Endodermal cell (in vitro differentiated cells): ENCODE measurements around the gene DFFB. TPM values are rescaled to one million over a fixed set of nuclear protein-coding genes. Genes with fewer than 3 reads are reported as not detected.

ENCODE experiments used
- DNase-seq: peaks from one replicate; pipeline ENCODE4 v3.0.0-alpha.2; 2017
- H3K27ac ChIP-seq: 2 replicates; pipeline ENCODE4 v1.5.1; 2013; ENCODE audit warnings: mild to moderate bottlenecking, low read depth, low read length, moderate library complexity
- H3K27me3 ChIP-seq: 2 replicates; pipeline ENCODE4 v1.6.1; 2013; ENCODE audit warnings: mild to moderate bottlenecking, low read length, moderate library complexity; ENCODE audit not compliant: insufficient read depth, control insufficient read depth, poor library complexity, severe bottlenecking
- H3K36me3 ChIP-seq: 2 replicates; pipeline ENCODE4 v1.7.0; 2013; ENCODE audit warnings: mild to moderate bottlenecking, low read length, moderate library complexity; ENCODE audit not compliant: control insufficient read depth, insufficient read depth
- H3K4me1 ChIP-seq: one replicate; pipeline ENCODE4 v1.7.0; 2013; ENCODE audit warnings: low read length; ENCODE audit not compliant: control insufficient read depth, insufficient read depth
- H3K4me3 ChIP-seq: 2 replicates; pipeline ENCODE4 v1.5.1; 2013; ENCODE audit warnings: mild to moderate bottlenecking, low read length, moderate library complexity
- H3K9ac ChIP-seq: 2 replicates; pipeline ENCODE4 v1.6.1; 2013; ENCODE audit warnings: mild to moderate bottlenecking, low read length, moderate library complexity; ENCODE audit not compliant: poor library complexity, severe bottlenecking; ENCODE audit errors: extremely low read depth
- H3K9me3 ChIP-seq: 2 replicates; pipeline ENCODE4 v1.6.1; 2013; ENCODE audit warnings: mild to moderate bottlenecking, low read length, moderate library complexity; ENCODE audit not compliant: control insufficient read depth
- H3K27ac Mint-ChIP-seq: 2 replicates; pipeline ENCODE4 v1.8.0; 2020; ENCODE audit warnings: mixed read lengths
- H3K27me3 Mint-ChIP-seq: 2 replicates; pipeline ENCODE4 v1.8.0; 2021; ENCODE audit warnings: mild to moderate bottlenecking, mixed read lengths; ENCODE audit not compliant: insufficient read depth
- H3K36me3 Mint-ChIP-seq: 2 replicates; pipeline ENCODE4 v1.8.0; 2020; ENCODE audit warnings: low read depth, mixed read lengths
- H3K4me1 Mint-ChIP-seq: 2 replicates; pipeline ENCODE4 v1.8.0; 2020; ENCODE audit warnings: mixed read lengths
- H3K4me3 Mint-ChIP-seq: 2 replicates; pipeline ENCODE4 v1.8.0; 2020; ENCODE audit warnings: mild to moderate bottlenecking, moderate library complexity, mixed read lengths
- H3K9me3 Mint-ChIP-seq: 2 replicates; pipeline ENCODE4 v1.8.0; 2020; ENCODE audit warnings: mild to moderate bottlenecking, mixed read lengths
- CTCF ChIP-seq: fragments of 200-600 bp; sonication (generic); conservative IDR thresholded peaks from 2 replicates; pipeline ENCODE4 v1.5.0; 2021; ENCODE audit warnings: antibody characterized with exemption, mild to moderate bottlenecking
- WGBS, 2 experiments: methylation state at CpG; one replicate each; pipeline versions ENCODE4 v1.1.5 to v1.1.7; 2013; ENCODE audit warnings: missing lambda C conversion rate in 2 of 2, mixed read lengths in 1 of 2; ENCODE audit not compliant: insufficient coverage in 1 of 2, insufficient read length in 1 of 2; 5-methylcytosine and 5-hydroxymethylcytosine counted together
- total RNA-seq, 2 donors: library from RNA; stranded (reverse); fragmentation: NEBNext Ultra II Directional in 1 of 2; extraction: Animal tissue kit (Norgen Biotek cat#: 25700) in 1 of 2; gene quantifications; 2 replicates in 1 of 2; 3 replicates in 1 of 2; pipeline ENCODE4 v1.2.1, GENCODE V29; 2021

Gene DFFB
- total RNA-seq, 2 donors from 2014 or later = 7.2 to 7.6 TPM

GRCh38 chr1:3918966-3919611, 61.8 kb downstream of the DFFB start:
- H3K4me3 ChIP-seq = no peak overlapping the region
- H3K27ac Mint-ChIP-seq = no peak overlapping the region
- no peak overlapping the region for H3K27ac ChIP-seq
- H3K9me3 Mint-ChIP-seq = peaks cover 3% of the 10 kb centered on the region
- TF ChIP-seq CTCF = no peak
- no peaks in the 10 kb centered on the region for H3K27me3 Mint-ChIP-seq
- no peak overlapping the region for H3K9ac ChIP-seq
- no peaks in the 10 kb centered on the region for H3K9me3 ChIP-seq
- no peaks in the 10 kb centered on the region for H3K4me1 ChIP-seq
- no peaks in the 10 kb centered on the region for H3K4me1 Mint-ChIP-seq
- no peaks in the 10 kb centered on the region for H3K27me3 ChIP-seq
- DNase-seq = no peak
- 83 to 87% methylated on average over 13 to 15 of the region's 15 CpGs for WGBS, 2 experiments
- no peaks in the 10 kb centered on the region for H3K36me3 ChIP-seq
- no peaks in the 10 kb centered on the region for H3K36me3 Mint-ChIP-seq
- no peak overlapping the region for H3K4me3 Mint-ChIP-seq

DNA sequence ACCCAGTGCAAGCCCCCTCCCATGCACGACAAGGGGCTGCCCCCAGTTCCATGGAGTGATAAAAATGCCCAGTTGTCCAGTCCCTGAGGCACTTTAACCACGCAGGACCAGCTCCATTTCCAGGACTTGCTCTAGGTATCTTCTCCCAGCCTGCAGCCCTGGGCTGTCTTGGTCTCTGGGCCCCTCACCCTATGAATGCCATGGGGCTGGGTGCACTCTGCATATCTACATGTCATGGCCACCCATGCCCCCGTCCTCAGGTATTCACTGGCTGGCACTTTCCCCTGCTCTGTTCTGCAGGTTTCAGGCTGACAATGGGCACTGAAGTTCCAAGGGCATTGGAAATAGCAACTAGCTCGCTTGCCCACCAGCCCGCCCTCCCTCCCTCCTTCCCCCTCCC, 62.4 kb downstream of the DFFB start:
- Histone ChIP-seq H3K27me3 (no peaks in the 10 kb centered on the region), H3K4me3 (no peak overlapping the region), H3K9ac (no peak overlapping the region), H3K36me3 (no peaks in the 10 kb centered on the region), H3K27ac (no peak overlapping the region), H3K4me1 (no peaks in the 10 kb centered on the region), H3K9me3 (no peaks in the 10 kb centered on the region)
- DNase-seq = no peak
- 79 to 81% methylated on average over 2 to 4 of the region's 5 CpGs for WGBS, 2 experiments
- no peaks in the 10 kb centered on the region for H3K27me3 Mint-ChIP-seq
- H3K36me3 Mint-ChIP-seq = no peaks in the 10 kb centered on the region
- H3K4me1 Mint-ChIP-seq = no peaks in the 10 kb centered on the region
- TF ChIP-seq CTCF = no peak
- H3K4me3 Mint-ChIP-seq = no peak overlapping the region
- H3K9me3 Mint-ChIP-seq = peaks cover 3% of the 10 kb centered on the region
- no peak overlapping the region for H3K27ac Mint-ChIP-seq

DNA sequence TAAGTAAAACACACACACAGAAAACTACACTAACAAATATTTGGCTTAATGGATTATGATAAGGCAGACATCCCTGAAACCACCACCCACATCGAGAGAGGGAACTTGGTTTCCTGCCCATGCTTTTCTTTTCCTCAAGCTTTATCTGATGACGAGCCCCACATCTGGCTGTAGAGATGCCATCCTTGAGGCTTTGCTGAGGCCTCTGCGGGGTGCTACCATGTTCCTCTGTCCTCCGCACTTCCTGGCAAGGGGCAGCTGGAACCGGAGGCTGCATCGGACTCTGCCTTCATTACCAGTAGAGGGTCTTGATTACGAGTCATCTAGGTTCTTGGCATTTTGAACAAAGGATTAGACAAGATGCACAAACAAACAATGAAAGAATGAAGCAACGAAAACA, 64.5 kb downstream of the DFFB start:
- H3K4me3 ChIP-seq = no peak overlapping the region
- no peaks in the 10 kb centered on the region for H3K36me3 Mint-ChIP-seq
- no peaks in the 10 kb centered on the region for H3K36me3 ChIP-seq
- H3K9ac ChIP-seq = no peak overlapping the region
- H3K27ac Mint-ChIP-seq = no peak overlapping the region
- no peaks in the 10 kb centered on the region for H3K27me3 Mint-ChIP-seq
- no peaks in the 10 kb centered on the region for H3K27me3 ChIP-seq
- peaks cover 3% of the 10 kb centered on the region for H3K9me3 Mint-ChIP-seq
- H3K4me1 Mint-ChIP-seq = no peaks in the 10 kb centered on the region
- no peak for TF ChIP-seq CTCF
- 89 to 97% methylated on average over 7 to 8 of the region's 8 CpGs for WGBS, 2 experiments
- H3K4me3 Mint-ChIP-seq = no peak overlapping the region
- DNase-seq = no peak
- H3K9me3 ChIP-seq = peaks cover 4% of the 10 kb centered on the region
- no peaks in the 10 kb centered on the region for H3K4me1 ChIP-seq
- H3K27ac ChIP-seq = no peak overlapping the region
